Ascending aorta (tissue), 2 donors: ENCODE results near the gene GMPPB. TPM values are rescaled to one million over a fixed set of nuclear protein-coding genes. Genes with fewer than 3 reads are reported as not detected.

Experiments used
- DNase-seq, 2 donors: peaks; one replicate each; pipeline ENCODE4 v3.0.0-alpha.2; 2019; ENCODE audit warnings: low spot score in 2 of 2
- H3K27ac ChIP-seq, 2 donors: fragments of 200-600 bp; sonication (generic); one replicate each; pipeline ENCODE4 v1.5.1; 2016 to 2017; ENCODE audit warnings: mild to moderate bottlenecking in 1 of 2
- H3K27me3 ChIP-seq: fragments of 200-600 bp; sonication (generic); one replicate; pipeline ENCODE4 v1.5.1; 2017
- H3K36me3 ChIP-seq, 2 donors: fragments of 200-600 bp; sonication (generic); one replicate each; pipeline ENCODE4 v1.5.1; 2016
- H3K4me1 ChIP-seq, 2 donors: fragments of 200-600 bp; sonication (generic); one replicate each; pipeline ENCODE4 v1.5.1; 2016 to 2017; ENCODE audit warnings: mild to moderate bottlenecking in 1 of 2
- H3K4me3 ChIP-seq, 2 donors: fragments of 200-600 bp; sonication (generic); one replicate each; pipeline ENCODE4 v1.5.1; 2016 to 2017; ENCODE audit warnings: mild to moderate bottlenecking in 1 of 2
- H3K9me3 ChIP-seq, 2 donors: fragments of 200-600 bp; sonication (generic); one replicate each; pipeline ENCODE4 v1.5.1; 2016
- intact Hi-C: fragments of 100-400 bp; cut with DNase I; formaldehyde crosslinking; loops from one replicate; pipeline ENCODE4 v1.15.1; 2023
- total RNA-seq: library from RNA; depleted of rRNA; stranded (reverse); fragments of >200 nt; gene quantifications from one replicate; pipeline ENCODE4 v1.1.0, GENCODE V29; 2016
- TF ChIP-seq, protein P1 (sequence below), 3 experiments: fragments of 200-600 bp in 2 of 3; fragments of 450-650 bp in 1 of 3; sonication (generic) in 2 of 3; IDR thresholded peaks; one replicate each; pipeline ENCODE4 v1.5.1; 2016 to 2019; ENCODE audit warnings: antibody characterized with exemption in 3 of 3, mild to moderate bottlenecking in 1 of 3, moderate library complexity in 1 of 3

Gene GMPPB
- total RNA-seq, 1 donor from 2014 or later = 16.4 TPM

DNA sequence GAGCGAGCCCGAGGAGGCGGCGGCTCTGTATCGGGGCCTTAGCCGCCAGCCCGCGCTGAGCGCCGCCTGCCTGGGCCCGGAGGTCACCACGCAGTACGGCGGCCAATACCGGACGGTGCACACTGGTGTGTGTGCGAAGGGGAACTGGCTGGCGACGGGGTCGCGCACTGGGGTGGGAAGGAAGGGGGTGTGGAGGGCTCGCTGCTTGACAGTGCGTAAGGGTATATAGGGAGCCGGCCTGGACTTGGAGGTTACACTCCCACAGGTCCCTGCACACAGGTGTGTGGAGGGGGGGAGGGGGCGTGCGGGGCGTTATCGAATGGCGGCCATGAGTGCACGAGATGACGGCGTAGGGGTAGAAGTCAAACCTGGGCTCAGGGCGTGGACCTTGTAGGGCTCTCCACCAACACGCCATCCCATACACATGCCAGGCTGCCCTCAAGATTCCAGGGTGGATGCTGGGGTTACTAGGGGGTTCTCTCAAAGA lies 49.2 kb downstream of the GMPPB start:
- TF ChIP-seq, protein P1, sequence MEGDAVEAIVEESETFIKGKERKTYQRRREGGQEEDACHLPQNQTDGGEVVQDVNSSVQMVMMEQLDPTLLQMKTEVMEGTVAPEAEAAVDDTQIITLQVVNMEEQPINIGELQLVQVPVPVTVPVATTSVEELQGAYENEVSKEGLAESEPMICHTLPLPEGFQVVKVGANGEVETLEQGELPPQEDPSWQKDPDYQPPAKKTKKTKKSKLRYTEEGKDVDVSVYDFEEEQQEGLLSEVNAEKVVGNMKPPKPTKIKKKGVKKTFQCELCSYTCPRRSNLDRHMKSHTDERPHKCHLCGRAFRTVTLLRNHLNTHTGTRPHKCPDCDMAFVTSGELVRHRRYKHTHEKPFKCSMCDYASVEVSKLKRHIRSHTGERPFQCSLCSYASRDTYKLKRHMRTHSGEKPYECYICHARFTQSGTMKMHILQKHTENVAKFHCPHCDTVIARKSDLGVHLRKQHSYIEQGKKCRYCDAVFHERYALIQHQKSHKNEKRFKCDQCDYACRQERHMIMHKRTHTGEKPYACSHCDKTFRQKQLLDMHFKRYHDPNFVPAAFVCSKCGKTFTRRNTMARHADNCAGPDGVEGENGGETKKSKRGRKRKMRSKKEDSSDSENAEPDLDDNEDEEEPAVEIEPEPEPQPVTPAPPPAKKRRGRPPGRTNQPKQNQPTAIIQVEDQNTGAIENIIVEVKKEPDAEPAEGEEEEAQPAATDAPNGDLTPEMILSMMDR (IDR thresholded peaks at IDR 0.05) = peak in 1 of 3 experiments; percentile 7
- no peaks in the 10 kb centered on the region for H3K27me3 ChIP-seq
- H3K4me1 ChIP-seq = peaks cover 0 to 17% of the 10 kb centered on the region in 2 donors
- peak overlapping the region; percentile 78 for H3K4me3 ChIP-seq
- peaks cover 34 to 42% of the 10 kb centered on the region in 2 donors for H3K36me3 ChIP-seq
- DNase-seq = peak in 1 of 2 donors; percentile 71
- peak overlapping the region; percentile 93 to 95 for H3K27ac ChIP-seq
- intact Hi-C loops = loop anchor here (1.0 kb wide), 3 partner anchors 50 to 135 kb away; partner anchors contain the start of gene BSN
- no peaks in the 10 kb centered on the region for H3K9me3 ChIP-seq

GRCh38 chr3:49673715-49674496 lies 49.8 kb downstream of the GMPPB start, which contains the start of gene APEH:
TSS of gene APEH (plus strand) at chr3:49674351. CDS start at chr3:49674402, 51 bp downstream.
- peak; percentile 91 to 98 for DNase-seq
- Histone ChIP-seq H3K27me3 (no peaks in the 10 kb centered on the region), H3K4me1 (peaks cover 0 to 17% of the 10 kb centered on the region in 2 donors), H3K9me3 (no peaks in the 10 kb centered on the region), H3K27ac (peak within 1 kb of the TSS; percentile 93 to 95), H3K4me3 (peak within 1 kb of the TSS; percentile 78), H3K36me3 (peaks cover 29 to 35% of the 10 kb centered on the region in 2 donors)
- TF ChIP-seq, protein P1 (IDR thresholded peaks at IDR 0.05) = no peak
- intact Hi-C loops = loop anchor here (1.0 kb wide), 3 partner anchors 50 to 135 kb away; partner anchors contain the start of gene BSN

- Histone ChIP-seq H3K4me1 (peaks cover 0 to 17% of the 10 kb centered on the region in 2 donors), H3K9me3 (no peaks in the 10 kb centered on the region), H3K36me3 (peaks cover 22 to 29% of the 10 kb centered on the region in 2 donors), H3K27me3 (no peaks in the 10 kb centered on the region), H3K27ac (peak overlapping the region; percentile 93 to 95), H3K4me3 (peak overlapping the region; percentile 78)
- intact Hi-C loops = no loop called here
- TF ChIP-seq, protein P1 (IDR thresholded peaks at IDR 0.05) = no peak
- DNase-seq = no peak
Measured at GRCh38 chr3:49673121-49673714, 50.5 kb downstream of the GMPPB start.

DNA sequence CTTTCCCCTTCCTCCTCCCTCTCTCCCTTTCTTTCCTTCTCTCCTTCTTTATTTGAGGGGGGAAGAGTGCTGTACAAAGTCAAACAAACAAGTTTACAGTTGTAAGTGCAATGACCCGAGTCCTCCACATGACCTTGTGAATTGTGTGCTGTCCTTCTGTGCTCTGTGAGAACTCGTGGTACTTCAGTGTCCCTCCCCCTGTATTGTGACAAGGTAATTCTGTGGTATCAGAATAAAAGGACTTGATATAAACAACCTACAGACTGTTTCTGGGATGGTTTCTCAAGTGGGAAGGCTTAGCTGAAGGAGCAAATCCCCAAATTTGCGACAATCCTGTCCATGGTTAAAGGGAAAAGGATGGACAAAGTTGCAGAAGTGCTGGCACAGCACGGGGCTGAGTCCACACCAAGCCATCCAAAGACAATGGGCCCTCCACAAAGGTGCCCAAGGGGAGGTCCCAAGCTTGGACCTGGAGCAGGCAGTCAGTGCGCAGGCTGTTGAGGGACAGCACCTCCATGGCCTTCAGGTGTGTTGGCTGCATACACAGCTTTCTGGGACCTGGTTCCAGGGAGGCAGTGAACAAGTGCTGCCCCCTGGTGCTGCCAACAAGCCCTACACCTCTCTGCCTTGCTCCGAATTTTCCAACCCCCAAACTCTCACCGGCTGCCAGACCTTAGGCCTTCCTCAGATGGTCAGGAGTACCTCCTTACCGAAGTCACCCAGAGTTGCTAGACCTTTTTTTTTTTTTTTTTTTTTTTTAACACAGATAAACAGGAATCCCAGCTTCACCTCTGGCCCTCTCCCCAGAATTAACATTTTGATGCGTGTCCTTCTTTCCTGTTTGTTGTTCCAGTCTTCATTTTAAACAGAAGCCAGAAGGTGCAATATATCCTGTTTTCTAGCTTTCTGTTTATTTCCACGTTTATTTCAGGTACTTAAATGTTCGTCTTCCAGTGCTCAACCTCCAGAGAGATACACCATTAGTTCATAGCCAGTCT lies 52.2 kb downstream of the GMPPB start:
- Histone ChIP-seq H3K4me3 (no peak overlapping the region), H3K27me3 (no peaks in the 10 kb centered on the region), H3K27ac (no peak overlapping the region), H3K4me1 (peaks cover 0 to 17% of the 10 kb centered on the region in 2 donors), H3K36me3 (peaks cover 8 to 12% of the 10 kb centered on the region in 2 donors), H3K9me3 (no peaks in the 10 kb centered on the region)
- intact Hi-C loops = loop anchor here (2.0 kb wide), 1 partner anchor 133 kb away; no protein-coding TSS in a partner anchor
- TF ChIP-seq, protein P1 (IDR thresholded peaks at IDR 0.05) = peak; percentile 64 to 81 (median 75)
- DNase-seq = no peak

DNA sequence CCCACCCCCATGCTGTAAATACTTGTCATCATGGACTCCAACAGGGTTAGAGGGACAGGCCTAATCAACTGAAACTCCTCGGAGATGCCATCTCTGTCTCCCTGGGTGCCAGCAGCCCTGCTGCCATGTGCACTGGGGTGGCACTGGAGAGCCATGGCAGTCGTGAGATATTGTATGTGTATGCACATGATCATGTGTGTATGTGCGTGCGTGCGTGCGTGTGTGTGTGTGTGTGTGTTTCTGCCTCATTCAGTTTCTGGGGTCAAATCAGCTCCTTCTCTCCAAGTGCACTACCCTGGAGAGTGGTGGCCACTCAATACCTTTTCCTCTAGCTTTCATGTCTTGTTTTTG lies 52.8 kb downstream of the GMPPB start:
- H3K9me3 ChIP-seq = no peaks in the 10 kb centered on the region
- H3K4me1 ChIP-seq = peaks cover 0 to 17% of the 10 kb centered on the region in 2 donors
- DNase-seq = no peak
- TF ChIP-seq, protein P1 (IDR thresholded peaks at IDR 0.05) = no peak
- H3K27me3 ChIP-seq = no peaks in the 10 kb centered on the region
- no peak overlapping the region for H3K27ac ChIP-seq
- peaks cover 1 to 6% of the 10 kb centered on the region in 2 donors for H3K36me3 ChIP-seq
- intact Hi-C loops = loop anchor here (2.0 kb wide), 1 partner anchor 132 kb away; no protein-coding TSS in a partner anchor
- no peak overlapping the region for H3K4me3 ChIP-seq
